Stomach (tissue), 4 donors: Measurements from ENCODE around the gene PRKN.

Experiments used
- CTCF ChIP-seq, 7 experiments: fragments of 450-650 bp in 4 of 7; fragments of 200-600 bp in 3 of 7; sonication (generic) in 3 of 7; IDR thresholded peaks; one replicate each; pipeline ENCODE4 v1.5.1; 2016 to 2019; ENCODE audit warnings: antibody characterized with exemption in 7 of 7, control low read depth in 2 of 7, mild to moderate bottlenecking in 1 of 7
- EP300 ChIP-seq: sonication (generic); formaldehyde crosslinking; IDR thresholded peaks from one replicate; pipeline ENCODE4 v1.6.1; 2017; ENCODE audit warnings: antibody characterized with exemption
- POLR2A ChIP-seq, 4 donors: fragments of 450-650 bp; IDR thresholded peaks; one replicate each; pipeline ENCODE4 v1.6.1; 2016; ENCODE audit warnings: antibody characterized with exemption in 4 of 4, control low read depth in 2 of 4, mild to moderate bottlenecking in 1 of 4, moderate library complexity in 1 of 4
- POLR2AphosphoS5 ChIP-seq, 3 donors: sonication (generic); formaldehyde crosslinking; IDR thresholded peaks; one replicate each; pipeline ENCODE4 v1.6.1; 2016; ENCODE audit warnings: antibody characterized with exemption in 3 of 3

GRCh38 chr6:162178666-162179065 lies 548.9 kb downstream of the PRKN start:
- no peak for TF ChIP-seq POLR2AphosphoS5 (IDR thresholded peaks at IDR 0.05)
- no peak for TF ChIP-seq CTCF (IDR thresholded peaks at IDR 0.05)
- TF ChIP-seq POLR2A (IDR thresholded peaks at IDR 0.05): no peak
- no peak for TF ChIP-seq EP300
